Karpas-422 (cell line): ENCODE measurements around the gene CBL. TPM values are rescaled to one million over a fixed set of nuclear protein-coding genes. Genes with fewer than 3 reads are reported as not detected.

Source experiments
- DNase-seq: peaks from one replicate; pipeline ENCODE4 v3.0.0-alpha.2; 2015
- H2AFZ ChIP-seq: fragments of 200-600 bp; sonication (generic); 2 replicates; pipeline ENCODE4 v1.6.1; 2014; ENCODE audit warnings: antibody characterized with exemption, low read length, mixed read lengths
- H3K27ac ChIP-seq: fragments of 200-600 bp; sonication (generic); 2 replicates; pipeline ENCODE4 v1.5.1; 2014; ENCODE audit warnings: mild to moderate bottlenecking, low read length, moderate library complexity
- H3K27me3 ChIP-seq: fragments of 200-600 bp; sonication (generic); 2 replicates; pipeline ENCODE4 v1.6.1; 2014; ENCODE audit warnings: low read length, mixed read lengths
- H3K36me3 ChIP-seq: fragments of 200-600 bp; sonication (generic); 2 replicates; pipeline ENCODE4 v1.6.1; 2014; ENCODE audit warnings: low read length, mixed read lengths; ENCODE audit not compliant: insufficient read depth
- H3K4me1 ChIP-seq: fragments of 200-600 bp; sonication (generic); 2 replicates; pipeline ENCODE4 v1.6.1; 2014; ENCODE audit warnings: mild to moderate bottlenecking, low read length, mixed read lengths
- H3K4me2 ChIP-seq: fragments of 200-600 bp; sonication (generic); 2 replicates; pipeline ENCODE4 v1.6.1; 2014; ENCODE audit warnings: low read length, low read depth, mild to moderate bottlenecking; ENCODE audit not compliant: poor library complexity, severe bottlenecking
- H3K4me3 ChIP-seq: fragments of 200-600 bp; sonication (generic); 2 replicates; pipeline ENCODE4 v1.5.1; 2014; ENCODE audit warnings: mild to moderate bottlenecking, antibody characterized with exemption, low read length, mixed read lengths
- H3K79me2 ChIP-seq: fragments of 200-600 bp; sonication (generic); 2 replicates; pipeline ENCODE4 v1.6.1; 2014; ENCODE audit warnings: mild to moderate bottlenecking, low read length, mixed read lengths
- H3K9ac ChIP-seq: fragments of 200-600 bp; sonication (generic); 2 replicates; pipeline ENCODE4 v1.6.0; 2014; ENCODE audit warnings: low read length
- H3K9me2 ChIP-seq: fragments of 200-600 bp; sonication (generic), shearing (Covaris generic); replicated peaks from 2 replicates; pipeline ENCODE4 v1.6.0; 2014; ENCODE audit warnings: mild to moderate bottlenecking, low read length, moderate library complexity; ENCODE audit not compliant: insufficient read depth
- H3K9me3 ChIP-seq: fragments of 300-700, 200-600 bp; sonication (generic); 2 replicates; pipeline ENCODE4 v1.6.1; 2014; ENCODE audit warnings: low read length, mixed read lengths
- H4K20me1 ChIP-seq: fragments of 200-600 bp; sonication (generic); 2 replicates; pipeline ENCODE4 v1.6.1; 2014; ENCODE audit warnings: mild to moderate bottlenecking, antibody characterized with exemption, low read length, low read depth; ENCODE audit not compliant: insufficient read depth
- total RNA-seq: library from RNA; depleted of rRNA; stranded (reverse); fragments of >200 nt; shearing (Covaris generic); gene quantifications from 2 replicates; pipeline ENCODE4 v1.2.3, GENCODE V29; 2014; ENCODE audit warnings: low replicate concordance

Gene CBL
- total RNA-seq, 1 experiment from 2014 or later, result 34.0 TPM

DNA sequence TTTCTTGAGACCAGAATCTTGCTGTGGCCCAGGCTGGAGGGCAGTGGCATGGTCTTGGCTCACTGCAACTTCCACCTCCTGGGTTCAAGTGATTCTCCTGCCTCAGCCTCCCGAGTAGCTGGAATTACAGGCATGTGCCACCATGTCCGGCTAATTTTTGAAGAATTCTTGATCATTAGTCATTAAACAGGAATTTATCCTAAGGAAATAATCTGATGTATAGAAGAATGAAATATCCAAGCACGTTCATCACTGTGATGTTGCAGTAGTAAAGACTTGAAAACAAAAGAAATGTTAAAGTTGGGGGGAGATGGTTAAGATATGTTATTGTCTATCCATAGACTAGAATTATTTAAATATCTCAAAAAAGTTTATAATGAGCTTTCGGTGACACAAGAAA, 23.6 kb downstream of the CBL start:
- H3K4me1 ChIP-seq, result no peaks in the 10 kb centered on the region
- H3K4me2 ChIP-seq, result no peak overlapping the region
- no peak for DNase-seq
- H3K4me3 ChIP-seq, result no peak overlapping the region
- no peaks in the 10 kb centered on the region for H3K9me3 ChIP-seq
- H3K27me3 ChIP-seq, result no peaks in the 10 kb centered on the region
- H3K9me2 ChIP-seq, result no peaks in the 10 kb centered on the region
- H4K20me1 ChIP-seq, result no peaks in the 10 kb centered on the region
- H3K9ac ChIP-seq, result no peak overlapping the region
- H3K79me2 ChIP-seq, result peaks cover 79% of the 10 kb centered on the region
- H3K36me3 ChIP-seq, result peaks cover 3% of the 10 kb centered on the region; the same call in 1 of the 2 replicates
- H2AFZ ChIP-seq, result no peak overlapping the region
- no peak overlapping the region for H3K27ac ChIP-seq

DNA sequence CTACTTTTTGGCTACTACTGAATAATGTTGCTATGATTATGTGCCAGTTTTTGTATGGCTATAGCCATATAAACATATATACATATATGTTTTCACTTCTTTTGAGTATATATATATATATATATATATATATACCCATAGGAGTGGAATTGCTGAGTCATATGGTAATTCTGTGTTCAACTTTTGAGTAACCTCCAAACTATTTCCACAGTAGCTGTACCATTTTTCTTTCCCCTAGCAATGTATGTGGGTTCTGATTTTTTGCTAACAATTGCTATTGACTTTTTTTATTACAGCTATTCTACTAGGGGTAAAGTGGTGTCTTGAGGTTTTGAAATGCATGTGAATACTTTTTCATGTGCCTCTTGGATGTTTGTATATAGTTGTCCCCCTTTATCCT, 30.4 kb downstream of the CBL start:
- H3K9ac ChIP-seq, result no peak overlapping the region
- no peak overlapping the region; the same call in 1 of the 2 replicates for H3K27ac ChIP-seq

DNA sequence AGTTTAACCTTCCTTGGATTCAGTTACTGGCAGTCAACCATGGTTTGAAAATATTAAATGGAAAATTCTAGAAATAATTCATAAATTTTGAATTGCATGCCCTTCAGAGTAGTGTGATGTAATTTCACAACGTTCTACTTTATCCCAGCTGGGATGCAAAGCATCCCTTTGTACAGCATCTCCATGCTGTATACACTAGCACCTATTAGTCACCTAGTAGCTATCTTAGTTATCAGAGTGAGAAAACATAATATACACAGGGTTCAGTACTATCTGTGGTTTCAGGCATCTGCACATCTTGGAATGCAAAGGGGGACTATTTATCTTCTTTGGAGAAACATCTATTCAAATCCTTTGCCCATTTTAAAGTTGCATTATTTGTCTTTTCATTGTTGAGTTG, 30.8 kb downstream of the CBL start:
- Histone ChIP-seq H3K4me2 (no peak overlapping the region), H3K79me2 (peaks cover 76% of the 10 kb centered on the region), H2AFZ (no peak overlapping the region), H3K4me1 (peaks cover 29% of the 10 kb centered on the region), H4K20me1 (no peaks in the 10 kb centered on the region), H3K4me3 (no peak overlapping the region), H3K9me2 (no peaks in the 10 kb centered on the region), H3K36me3 (peaks cover 7% of the 10 kb centered on the region), H3K27ac (peak overlapping the region; percentile 26; the same call in 1 of the 2 replicates), H3K9ac (no peak overlapping the region), H3K27me3 (no peaks in the 10 kb centered on the region), H3K9me3 (no peaks in the 10 kb centered on the region)
- no peak for DNase-seq

More for the DNA sequence above, 30.4 kb downstream of the CBL start:
- H3K79me2 ChIP-seq, result peaks cover 72% of the 10 kb centered on the region
- no peak overlapping the region for H2AFZ ChIP-seq
- no peaks in the 10 kb centered on the region for H3K9me2 ChIP-seq
- H3K36me3 ChIP-seq, result peaks cover 7% of the 10 kb centered on the region
- DNase-seq, result no peak
- no peaks in the 10 kb centered on the region for H3K27me3 ChIP-seq
- H4K20me1 ChIP-seq, result no peaks in the 10 kb centered on the region
- H3K4me3 ChIP-seq, result no peak overlapping the region
- peaks cover 28% of the 10 kb centered on the region for H3K4me1 ChIP-seq
- H3K4me2 ChIP-seq, result no peak overlapping the region
- no peaks in the 10 kb centered on the region for H3K9me3 ChIP-seq

DNA sequence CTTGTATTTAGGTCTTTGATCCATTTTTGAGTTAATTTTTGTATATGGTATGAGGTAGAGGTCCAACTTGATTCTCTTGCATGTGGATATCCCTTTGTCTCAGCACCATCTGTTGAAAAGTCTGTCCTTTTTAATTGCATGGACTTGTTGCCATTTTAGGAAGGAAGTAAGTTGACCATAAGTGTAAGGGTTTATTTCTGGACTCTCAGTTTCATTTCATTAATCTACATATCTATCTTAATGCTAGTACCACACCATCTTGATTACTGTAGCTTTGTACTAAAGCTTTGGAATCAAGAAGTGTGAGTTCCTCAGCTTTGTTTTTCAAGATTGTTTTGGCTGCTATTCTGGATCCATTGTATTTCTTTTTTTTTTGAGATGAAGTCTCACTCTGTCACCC, 31.4 kb downstream of the CBL start:
- Histone ChIP-seq H3K27me3 (no peaks in the 10 kb centered on the region), H3K4me3 (no peak overlapping the region)

DNA sequence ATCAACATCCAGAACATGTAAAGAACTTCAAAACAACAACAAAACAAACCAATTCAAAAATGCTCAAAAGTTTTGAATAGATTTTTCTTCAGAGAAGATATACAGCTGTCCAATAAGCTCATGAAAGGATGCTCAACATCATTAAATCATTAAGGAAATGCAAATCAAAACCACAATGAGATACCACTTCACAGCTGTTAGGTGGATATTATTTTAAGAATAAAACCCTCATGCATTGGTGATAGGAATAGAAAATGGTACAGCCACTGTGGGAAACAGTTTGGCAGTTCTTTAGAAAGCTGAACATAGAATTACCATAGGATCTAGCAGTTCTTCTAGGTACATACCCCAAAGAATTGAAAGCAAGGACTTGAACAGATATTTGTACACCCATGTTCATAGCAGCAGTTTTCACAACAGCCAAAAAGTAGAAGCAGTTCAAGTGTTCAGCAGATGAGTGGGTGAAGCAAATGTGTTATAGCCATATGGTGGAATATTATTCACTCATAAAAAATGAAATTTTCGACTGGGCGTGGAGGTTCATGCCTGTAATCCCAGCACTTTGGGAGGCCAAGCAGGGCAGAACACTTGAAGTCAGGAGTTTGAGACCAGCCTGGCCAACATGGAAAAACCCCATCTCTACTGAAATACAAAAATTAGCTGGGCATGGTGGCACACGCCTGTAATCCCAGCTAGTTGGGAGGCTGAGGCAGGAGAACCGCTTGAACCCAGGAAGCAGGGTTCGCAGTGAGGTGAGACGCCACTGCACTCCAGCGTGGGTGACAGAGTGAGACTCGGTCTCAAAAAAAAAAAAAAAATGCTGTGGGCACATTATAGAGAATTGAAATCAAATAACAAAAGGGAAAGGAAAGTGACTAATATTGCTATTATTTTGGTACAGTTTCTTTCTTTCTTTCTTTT, 42.9 kb downstream of the CBL start:
- H3K27me3 ChIP-seq, result no peaks in the 10 kb centered on the region
- H3K4me1 ChIP-seq, result peaks cover 21% of the 10 kb centered on the region
- H3K27ac ChIP-seq, result no peak overlapping the region
- H3K4me3 ChIP-seq, result no peak overlapping the region
- H3K9me3 ChIP-seq, result no peaks in the 10 kb centered on the region
- no peaks in the 10 kb centered on the region for H3K9me2 ChIP-seq
- peak; percentile 46 for DNase-seq
- peak overlapping the region; percentile 13 for H3K4me2 ChIP-seq
- H4K20me1 ChIP-seq, result no peaks in the 10 kb centered on the region
- no peak overlapping the region for H2AFZ ChIP-seq
- H3K79me2 ChIP-seq, result peaks cover 51% of the 10 kb centered on the region
- no peaks in the 10 kb centered on the region for H3K36me3 ChIP-seq
- H3K9ac ChIP-seq, result no peak overlapping the region

More for the DNA sequence above, 31.4 kb downstream of the CBL start:
- Histone ChIP-seq H3K27ac (peak overlapping the region; percentile 26; the same call in 1 of the 2 replicates), H2AFZ (no peak overlapping the region), H3K36me3 (peaks cover 7% of the 10 kb centered on the region), H3K9ac (no peak overlapping the region), H3K4me1 (peaks cover 29% of the 10 kb centered on the region), H3K4me2 (no peak overlapping the region), H3K9me3 (no peaks in the 10 kb centered on the region), H3K79me2 (peaks cover 74% of the 10 kb centered on the region), H4K20me1 (no peaks in the 10 kb centered on the region), H3K9me2 (no peaks in the 10 kb centered on the region)
- DNase-seq, result no peak

DNA sequence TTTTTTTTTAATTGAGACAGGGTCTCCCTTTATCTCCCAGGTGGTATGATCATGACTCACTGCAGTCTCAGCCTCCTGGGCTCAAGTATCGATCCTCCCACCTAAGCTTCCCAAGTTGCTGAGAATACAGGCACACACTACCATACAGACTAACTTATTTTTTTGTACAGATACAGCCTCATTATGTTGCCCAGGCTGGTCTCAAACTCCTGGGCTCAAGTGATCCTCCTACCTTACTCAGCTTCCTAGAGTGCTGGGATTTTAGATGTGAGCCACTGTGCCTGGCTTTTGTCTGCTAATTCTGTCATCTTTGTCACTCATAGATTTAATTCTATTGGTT, 43.5 kb downstream of the CBL start:
- Histone ChIP-seq H3K4me2 (no peak overlapping the region), H3K4me3 (no peak overlapping the region), H4K20me1 (no peaks in the 10 kb centered on the region), H2AFZ (no peak overlapping the region), H3K9me3 (no peaks in the 10 kb centered on the region), H3K27me3 (no peaks in the 10 kb centered on the region), H3K9ac (no peak overlapping the region), H3K9me2 (no peaks in the 10 kb centered on the region), H3K36me3 (no peaks in the 10 kb centered on the region), H3K79me2 (peaks cover 50% of the 10 kb centered on the region), H3K4me1 (peaks cover 21% of the 10 kb centered on the region), H3K27ac (no peak overlapping the region)
- no peak for DNase-seq

DNA sequence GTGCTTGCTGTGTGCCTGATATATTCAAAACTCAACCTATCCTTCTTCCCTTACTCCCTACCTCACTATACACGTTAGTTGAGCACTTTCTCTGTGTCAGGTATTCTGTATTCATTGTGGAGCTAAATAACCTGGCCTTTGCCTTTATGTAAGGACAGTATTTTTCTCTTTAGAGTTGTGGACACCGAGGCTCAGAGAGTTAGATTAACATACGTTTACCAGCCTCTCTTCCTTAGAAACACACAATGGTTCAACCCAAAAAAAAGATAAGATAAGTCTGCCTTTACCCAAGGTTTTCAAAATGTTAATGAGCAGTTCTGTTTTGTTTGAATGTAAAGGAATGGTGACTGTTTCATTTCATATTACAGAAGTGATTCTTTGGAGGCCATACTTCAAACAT, 45.0 kb downstream of the CBL start:
- peaks cover 57% of the 10 kb centered on the region for H3K79me2 ChIP-seq
- no peak overlapping the region for H3K9ac ChIP-seq
- H3K4me2 ChIP-seq, result no peak overlapping the region
- no peak overlapping the region for H2AFZ ChIP-seq
- peaks cover 21% of the 10 kb centered on the region for H3K4me1 ChIP-seq
- no peaks in the 10 kb centered on the region for H3K9me3 ChIP-seq
- H4K20me1 ChIP-seq, result no peaks in the 10 kb centered on the region
- no peaks in the 10 kb centered on the region for H3K36me3 ChIP-seq
- H3K4me3 ChIP-seq, result no peak overlapping the region
- no peaks in the 10 kb centered on the region for H3K27me3 ChIP-seq
- no peak overlapping the region for H3K27ac ChIP-seq
- H3K9me2 ChIP-seq, result no peaks in the 10 kb centered on the region
- DNase-seq, result no peak

DNA sequence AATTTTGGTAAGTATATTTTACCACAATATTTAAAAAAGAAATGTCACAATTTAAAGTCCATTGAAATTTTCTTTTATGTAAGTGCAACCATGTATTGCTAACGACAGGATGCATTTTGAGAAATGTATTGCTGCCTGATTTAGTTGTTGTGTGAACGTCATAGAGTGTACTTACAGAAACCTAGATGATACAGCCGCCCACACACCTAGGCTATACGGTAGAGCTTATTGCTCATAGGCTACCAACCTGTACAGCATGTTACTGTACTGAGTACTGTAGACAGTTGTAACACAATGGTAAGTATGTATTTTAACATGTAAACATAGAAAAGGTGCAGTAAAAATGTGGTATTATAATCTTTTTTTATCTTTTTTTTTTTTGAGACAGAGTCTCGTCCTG, 48.1 kb downstream of the CBL start:
- Histone ChIP-seq H3K27me3 (no peaks in the 10 kb centered on the region), H3K9ac (no peak overlapping the region), H3K4me1 (peaks cover 12% of the 10 kb centered on the region), H3K4me2 (no peak overlapping the region), H4K20me1 (no peaks in the 10 kb centered on the region), H3K9me2 (no peaks in the 10 kb centered on the region), H3K9me3 (no peaks in the 10 kb centered on the region), H3K36me3 (no peaks in the 10 kb centered on the region), H3K79me2 (peaks cover 60% of the 10 kb centered on the region), H2AFZ (no peak overlapping the region), H3K27ac (no peak overlapping the region), H3K4me3 (no peak overlapping the region)
- DNase-seq, result no peak
